Activated CD8-positive, alpha-beta memory T cell treated with anti-CD3 and anti-CD28 coated beads for 36 hours (primary cell): ENCODE measurements around the gene SYNGAP1. TPM values are rescaled to one million over a fixed set of nuclear protein-coding genes. Genes with fewer than 3 reads are reported as not detected.

Experiments
- CTCF ChIA-PET: fragments of 350-600 bp; sonication (Branson Sonifier 250); formaldehyde crosslinking; loops from one replicate; lab custom pipeline; 2021; ENCODE audit warnings: antibody characterized with exemption; lab: Charles Lee
- POLR2A ChIA-PET: fragments of 350-600 bp; sonication (Branson Sonifier 250); formaldehyde crosslinking; loops from one replicate; lab custom pipeline; 2021; ENCODE audit warnings: antibody characterized with exemption; lab: Charles Lee
- total RNA-seq, 2 experiments: library from RNA; stranded (reverse); gene quantifications; one replicate each; pipeline ENCODE4 v1.2.3, GENCODE V29; 2021

The SYNGAP1 gene
- total RNA-seq, 2 experiments from 2014 or later: 23.8 to 24.9 TPM

DNA sequence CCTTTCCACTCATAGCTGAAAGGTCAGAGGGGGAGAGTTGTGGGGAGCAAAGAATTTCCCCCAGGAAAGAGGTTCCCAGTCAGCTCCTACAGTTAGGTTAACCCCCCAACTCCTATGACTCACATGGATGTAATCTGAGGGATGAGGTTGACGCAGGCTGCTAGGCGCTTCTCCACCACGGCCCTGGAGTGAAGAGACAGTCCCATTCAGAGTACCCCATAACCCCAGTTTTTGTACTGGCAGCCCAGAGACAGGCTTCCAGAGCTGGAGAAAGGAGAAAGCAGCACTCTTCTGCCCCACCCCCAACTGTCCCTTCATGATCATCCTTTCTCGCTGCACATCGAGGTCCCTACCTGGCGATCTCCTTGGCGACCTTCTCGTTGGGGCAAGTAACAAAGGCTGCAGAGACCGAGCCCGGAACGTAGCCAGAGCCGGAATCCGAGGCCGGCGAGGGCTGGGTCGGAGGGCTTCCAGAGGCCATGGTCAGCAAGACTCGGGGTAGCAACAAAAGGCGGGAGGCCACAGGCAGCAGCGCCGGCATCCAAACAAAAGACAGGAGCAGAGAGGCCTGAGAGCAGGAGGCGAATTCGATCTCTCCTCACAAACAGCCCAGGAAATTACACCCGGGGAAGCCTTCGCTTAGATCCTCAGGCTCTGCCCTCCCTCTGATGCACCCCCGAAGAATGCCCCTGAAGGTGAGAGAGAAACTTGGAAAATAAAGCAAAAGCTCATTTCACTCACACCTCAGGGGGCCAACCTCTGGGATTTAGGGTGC is 2.5 kb upstream of the SYNGAP1 start:
- CTCF ChIA-PET: interaction anchor here (0.6 to 1.8 kb wide), 3 partner anchors 8 to 29 kb away, joined by 3 to 8 read pairs (median 3); partner anchors contain the start of gene KIFC1
- POLR2A ChIA-PET: no interaction called here

DNA sequence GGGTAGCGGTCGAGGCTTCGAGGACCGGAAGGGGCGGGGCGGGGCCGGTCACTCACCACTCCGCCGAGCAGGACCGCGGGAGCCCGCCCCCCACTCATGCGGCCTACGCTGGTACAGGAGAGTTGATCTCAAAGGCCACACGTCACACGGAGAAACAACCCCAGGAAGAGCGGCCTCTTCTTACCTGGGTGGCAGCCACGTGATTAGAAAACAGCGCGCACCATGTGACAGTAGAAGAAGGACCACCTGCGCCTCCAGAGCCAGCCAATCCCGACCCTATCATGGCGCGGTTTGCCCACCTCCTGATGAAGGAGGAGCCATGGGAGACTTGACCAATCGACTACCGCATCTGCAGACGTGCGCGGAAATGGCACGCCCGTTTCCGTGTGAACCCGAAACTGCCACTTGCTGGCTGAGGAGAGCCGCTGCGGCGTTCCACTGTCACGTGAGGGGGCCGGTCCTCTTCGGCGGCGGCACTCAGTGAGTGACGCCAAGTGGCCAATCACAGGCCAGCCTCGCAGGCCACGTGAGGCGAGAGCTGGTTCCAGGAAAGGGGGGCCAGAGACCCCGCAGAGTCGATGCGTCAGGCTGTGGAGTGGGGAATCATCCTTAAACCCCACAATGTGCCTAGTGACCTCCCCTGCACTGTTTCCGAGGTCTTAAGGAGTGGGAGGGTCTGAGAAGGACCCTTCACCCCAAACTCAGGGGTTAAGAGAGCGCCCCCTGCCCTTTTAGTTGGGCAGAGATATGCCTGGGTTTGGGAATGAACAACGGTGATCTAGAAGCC is 1.8 kb upstream of the SYNGAP1 start, which contains the start of gene CUTA:
Gene CUTA (minus strand): TSS at position 205 of the 787 bp plus-strand sequence. CDS start 107 bp downstream, at position 98.
- ChIA-PET CTCF (interaction anchor here (0.6 to 1.3 kb wide), 6 partner anchors 13 to 102 kb away, joined by 3 to 4 read pairs (median 3); partner anchors contain the start of genes KIFC1 and ZBTB22), POLR2A (interaction anchor here (1.0 to 1.5 kb wide), 2 partner anchors 11 to 146 kb away, joined by 3 to 6 read pairs; partner anchors contain the start of genes RPS18 and VPS52)

DNA sequence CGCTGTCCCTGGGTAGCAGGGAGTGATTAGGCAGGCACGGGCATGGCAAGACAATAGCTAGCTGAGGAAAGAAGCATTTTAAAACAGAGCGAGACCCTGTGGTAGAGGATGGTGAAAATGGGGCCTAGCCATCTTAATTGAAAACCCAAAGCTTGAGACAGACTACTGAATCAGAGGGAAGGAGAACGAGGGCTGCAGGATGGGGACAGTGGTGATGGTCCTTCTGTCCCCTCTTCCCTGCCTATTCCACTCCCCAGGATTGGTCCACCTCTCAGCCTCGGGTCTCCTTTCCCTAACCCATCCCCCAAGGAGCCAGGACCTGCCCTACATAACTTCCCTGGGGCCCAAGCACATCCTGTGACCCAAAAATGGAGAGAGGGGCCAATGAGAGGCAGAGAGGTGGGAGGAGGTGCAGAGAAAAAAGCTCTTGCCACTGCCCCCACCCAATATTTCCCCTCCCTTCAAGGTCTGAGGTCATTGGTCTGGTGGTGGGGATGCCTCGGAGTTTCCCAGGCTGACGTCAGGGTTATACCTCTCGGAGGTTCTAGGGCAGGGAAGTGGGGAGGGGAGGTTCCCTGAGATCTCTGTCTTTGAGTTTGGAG is 1.1 kb upstream of the SYNGAP1 start:
- ChIA-PET CTCF (interaction anchor here (0.6 to 1.3 kb wide), 5 partner anchors 12 to 102 kb away, joined by 3 to 4 read pairs (median 3); partner anchors contain the start of gene ZBTB22), POLR2A (interaction anchor here (1.0 to 1.5 kb wide), 2 partner anchors 10 to 147 kb away, joined by 3 to 6 read pairs; partner anchors contain the start of genes RPS18 and VPS52)

DNA sequence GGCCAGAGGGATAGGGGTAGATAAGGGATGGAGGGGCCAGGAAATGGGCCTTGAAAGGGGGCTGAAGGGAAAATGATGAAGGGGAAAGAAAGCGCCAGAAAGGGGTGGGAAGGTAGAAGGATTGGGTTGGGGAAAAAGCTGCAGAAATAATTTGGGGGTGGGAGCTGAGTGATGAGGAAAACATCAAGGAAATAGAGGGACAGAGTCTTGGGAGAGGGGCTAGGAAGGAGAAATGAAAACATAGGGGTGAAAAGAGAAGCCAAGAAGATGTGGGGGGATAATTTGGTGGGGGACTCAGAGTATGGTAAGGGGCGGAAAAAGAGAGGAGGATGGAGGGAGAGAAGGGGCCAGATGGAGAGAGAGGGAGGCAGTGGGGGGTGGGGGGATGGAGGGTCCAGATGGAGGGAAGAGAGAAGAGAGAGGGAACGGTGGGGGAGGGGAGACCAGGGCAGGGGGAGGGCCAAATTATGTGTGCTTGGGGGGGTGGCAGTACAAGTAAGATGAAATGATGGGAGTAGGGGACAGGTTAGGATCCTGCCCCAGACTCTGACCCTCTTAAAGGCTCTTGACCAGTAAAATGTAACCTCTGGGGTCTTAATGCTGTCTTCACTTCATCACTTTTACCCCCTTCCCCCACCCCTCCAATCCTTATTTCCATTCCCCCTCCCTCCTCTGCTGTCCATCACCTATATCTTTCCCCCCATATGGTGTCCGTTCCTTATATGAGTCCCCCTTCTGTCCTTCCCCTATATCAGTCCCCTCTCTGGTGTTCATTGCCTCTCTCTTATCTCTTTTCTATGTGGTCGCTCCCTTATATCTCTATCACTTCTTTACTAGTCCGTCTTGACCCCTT is 852 bp downstream of the SYNGAP1 start:
- POLR2A ChIA-PET: no interaction called here
- CTCF ChIA-PET: no interaction called here

DNA sequence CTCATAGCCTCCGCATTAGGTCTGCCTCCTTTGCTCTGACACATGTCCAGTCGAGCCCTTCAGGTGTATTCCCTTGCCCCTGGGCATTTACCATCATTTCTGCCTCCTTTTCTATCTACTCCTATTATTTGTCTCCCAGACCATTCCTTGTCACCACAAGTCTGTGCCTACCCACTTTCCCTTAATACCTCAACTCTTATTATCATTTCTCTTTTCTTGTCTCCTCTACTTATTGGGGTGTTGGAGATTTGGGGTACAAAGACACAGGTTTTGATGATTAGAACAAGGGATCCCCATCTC is 1.4 kb downstream of the SYNGAP1 start:
- ChIA-PET CTCF (no interaction called here), POLR2A (no interaction called here)

DNA sequence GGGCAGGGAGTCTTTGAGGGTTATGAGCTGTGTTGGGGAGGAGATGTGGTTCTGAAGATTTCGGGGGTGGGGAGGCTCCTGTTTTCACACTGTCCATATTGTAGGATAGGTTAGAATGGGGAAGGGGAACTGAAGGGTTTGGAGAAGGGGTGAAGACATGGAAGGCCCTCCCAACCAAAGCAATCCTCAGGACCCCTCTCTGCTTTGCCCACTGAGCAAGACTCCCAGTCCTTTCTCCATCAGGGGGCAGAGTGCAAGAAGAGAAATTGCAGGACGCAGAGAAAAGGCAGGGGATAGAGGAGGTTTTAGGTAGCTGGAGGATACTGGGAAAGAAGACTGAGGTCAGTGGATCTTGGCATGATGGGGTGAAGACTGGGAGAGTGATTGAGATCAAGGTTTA is 3.9 kb downstream of the SYNGAP1 start:
- ChIA-PET CTCF (interaction anchor here (0.6 to 1.7 kb wide), 3 partner anchors 32 to 1752 kb away, joined by 3 to 5 read pairs (median 4); partner anchors contain the start of gene KIFC1), POLR2A (no interaction called here)

DNA sequence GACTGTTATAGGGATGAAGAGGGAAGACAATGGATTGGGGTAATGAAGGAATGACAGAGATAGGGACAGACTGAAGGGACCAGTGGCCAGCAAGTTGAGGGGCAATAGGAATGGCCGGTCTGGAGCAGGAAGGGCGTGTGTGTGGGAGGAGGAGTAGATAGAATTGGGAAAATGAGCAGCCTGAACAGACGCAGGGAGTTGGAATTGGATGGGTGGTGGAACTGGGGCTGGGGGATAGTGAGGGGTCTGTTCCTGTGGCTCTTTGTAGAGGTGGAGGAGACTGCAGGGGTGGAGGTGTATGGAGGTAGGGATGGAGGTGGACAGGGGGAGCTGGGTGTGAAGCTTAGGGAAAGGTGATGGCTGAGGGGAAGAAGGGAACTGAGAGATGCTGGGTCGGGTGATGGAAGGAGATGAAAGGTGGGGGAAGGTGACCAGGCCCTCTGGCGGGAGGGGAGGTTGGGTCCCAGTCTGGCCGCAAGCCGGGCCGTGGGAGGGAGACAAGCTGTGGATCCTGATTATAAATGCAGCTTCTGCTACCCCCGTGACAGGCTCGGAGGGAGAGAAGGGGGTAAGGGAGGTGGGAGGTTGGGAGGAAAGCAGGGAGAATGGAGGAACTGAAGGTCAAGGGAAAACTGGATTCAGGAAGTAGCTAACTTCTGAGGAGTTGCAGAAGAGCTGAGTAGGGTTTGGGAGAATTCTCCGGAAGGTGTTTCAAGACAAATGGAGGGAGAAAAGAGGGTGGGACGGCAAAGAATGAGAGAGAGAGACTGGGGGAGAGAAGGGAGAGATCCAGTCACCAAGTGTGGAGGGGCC is 5.2 kb downstream of the SYNGAP1 start:
- POLR2A ChIA-PET: interaction anchor here (0.6 to 1.5 kb wide), 4 partner anchors 30 to 146 kb away, joined by 3 to 5 read pairs (median 4); partner anchors contain the start of genes WDR46, ZBTB22 and ZBTB9
- CTCF ChIA-PET: interaction anchor here (0.6 to 2.1 kb wide), 9 partner anchors 9 to 241 kb away, joined by 3 to 9 read pairs (median 4); partner anchors contain the start of genes KIFC1 and ZBTB9

DNA sequence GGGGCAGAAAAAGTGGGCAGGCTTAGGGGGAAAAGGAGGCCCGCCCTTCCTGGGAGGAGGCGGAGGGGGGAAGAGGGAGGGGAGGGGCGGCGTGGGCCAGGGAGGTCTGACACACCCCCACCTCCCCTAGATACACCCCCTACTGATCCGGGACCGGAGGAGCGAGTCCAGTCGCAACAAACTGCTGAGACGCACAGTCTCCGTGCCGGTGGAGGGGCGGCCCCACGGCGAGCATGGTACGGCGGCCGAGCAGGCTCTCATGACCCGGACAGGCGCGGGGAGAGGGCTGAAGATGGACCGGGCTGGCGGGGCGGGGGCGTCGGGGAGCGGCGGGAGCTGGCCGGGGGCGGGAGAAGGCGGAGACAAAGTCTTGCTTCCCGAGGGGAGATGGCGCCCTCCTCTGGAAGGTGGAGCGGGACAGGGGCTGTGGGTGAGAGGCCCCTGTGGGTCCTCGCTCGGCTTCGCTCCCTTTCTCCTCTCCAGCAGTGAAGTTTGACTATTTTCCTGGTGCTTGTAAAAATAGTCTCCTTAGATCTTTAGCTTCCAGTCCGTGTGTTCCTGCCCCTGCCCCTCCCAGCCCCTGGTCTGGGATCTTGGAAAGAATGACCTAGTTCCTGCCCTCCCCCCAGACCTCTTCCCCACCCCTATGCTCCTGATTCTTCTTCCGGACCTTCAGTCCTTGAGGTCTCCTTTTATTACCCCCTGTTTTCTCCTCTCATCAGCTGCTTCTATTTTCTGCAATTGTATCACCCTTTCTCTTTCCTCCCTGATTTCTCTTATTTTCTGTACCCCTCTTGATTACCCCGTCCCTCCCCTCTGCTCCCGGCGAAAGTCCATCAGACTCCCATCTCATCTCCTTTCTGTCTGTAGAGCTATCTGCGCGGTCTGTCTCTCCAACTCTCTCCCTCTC is 6.1 kb downstream of the SYNGAP1 start:
- CTCF ChIA-PET: interaction anchor here (0.6 to 2.1 kb wide), 8 partner anchors 10 to 240 kb away, joined by 3 to 9 read pairs (median 4); partner anchors contain the start of gene ZBTB9

DNA sequence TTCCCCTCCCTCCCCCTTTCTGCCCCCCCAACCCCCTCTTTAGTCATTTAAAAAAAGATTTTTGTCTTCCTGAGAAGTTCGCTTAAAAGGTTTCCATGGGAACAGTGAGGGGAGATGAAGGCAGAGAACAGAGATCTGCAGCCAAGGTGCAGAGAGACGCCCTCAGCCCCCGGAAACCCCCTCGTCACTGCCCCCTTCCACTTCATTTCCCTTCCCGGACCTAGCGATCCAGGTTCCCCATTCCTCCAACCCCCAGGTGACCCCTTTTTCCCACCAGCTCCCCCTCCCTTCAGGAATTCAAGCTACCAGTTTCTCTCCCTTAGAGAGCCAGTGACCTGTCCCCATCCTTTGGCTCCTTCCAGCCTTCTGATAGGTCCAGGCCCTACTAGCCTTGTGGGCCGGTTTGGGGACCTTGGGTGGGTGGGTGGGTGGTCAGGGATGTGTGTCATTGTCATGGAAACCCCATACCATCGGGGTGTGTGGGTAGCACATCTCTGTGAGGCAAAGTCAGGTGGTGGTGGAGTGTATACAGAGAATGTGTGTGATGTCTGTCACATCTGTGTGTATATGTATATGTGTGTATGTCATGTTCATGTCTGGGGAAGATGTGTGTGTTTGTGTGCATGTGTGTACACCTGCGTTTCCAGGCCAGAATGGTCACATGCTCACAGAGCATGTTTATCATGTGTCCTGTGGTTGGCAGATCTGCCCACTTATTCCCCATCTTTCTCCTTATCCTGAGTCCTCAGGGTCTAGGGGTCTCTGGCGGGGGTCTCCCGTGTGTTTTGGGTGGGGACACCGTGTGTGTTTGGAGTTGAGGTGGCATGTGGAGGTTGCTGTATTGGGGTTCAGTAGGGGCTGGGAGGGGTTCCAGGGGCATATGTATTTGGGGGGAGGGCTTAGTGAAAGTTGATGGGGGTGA is 7.0 kb downstream of the SYNGAP1 start:
- ChIA-PET CTCF (interaction anchor here (1.5 to 2.1 kb wide), 4 partner anchors 11 to 127 kb away, joined by 3 to 9 read pairs (median 7); partner anchors contain the start of gene ZBTB9), POLR2A (interaction anchor here (0.6 to 1.5 kb wide), 7 partner anchors 28 to 172 kb away, joined by 4 to 6 read pairs (median 5); partner anchors contain the start of genes KIFC1, TAPBP, ZBTB22 and ZBTB9)

More for the DNA sequence above, 6.1 kb downstream of the SYNGAP1 start:
- POLR2A ChIA-PET: interaction anchor here (0.6 to 1.5 kb wide), 8 partner anchors 29 to 171 kb away, joined by 3 to 6 read pairs (median 4); partner anchors contain the start of genes KIFC1, TAPBP, WDR46 and ZBTB22

DNA sequence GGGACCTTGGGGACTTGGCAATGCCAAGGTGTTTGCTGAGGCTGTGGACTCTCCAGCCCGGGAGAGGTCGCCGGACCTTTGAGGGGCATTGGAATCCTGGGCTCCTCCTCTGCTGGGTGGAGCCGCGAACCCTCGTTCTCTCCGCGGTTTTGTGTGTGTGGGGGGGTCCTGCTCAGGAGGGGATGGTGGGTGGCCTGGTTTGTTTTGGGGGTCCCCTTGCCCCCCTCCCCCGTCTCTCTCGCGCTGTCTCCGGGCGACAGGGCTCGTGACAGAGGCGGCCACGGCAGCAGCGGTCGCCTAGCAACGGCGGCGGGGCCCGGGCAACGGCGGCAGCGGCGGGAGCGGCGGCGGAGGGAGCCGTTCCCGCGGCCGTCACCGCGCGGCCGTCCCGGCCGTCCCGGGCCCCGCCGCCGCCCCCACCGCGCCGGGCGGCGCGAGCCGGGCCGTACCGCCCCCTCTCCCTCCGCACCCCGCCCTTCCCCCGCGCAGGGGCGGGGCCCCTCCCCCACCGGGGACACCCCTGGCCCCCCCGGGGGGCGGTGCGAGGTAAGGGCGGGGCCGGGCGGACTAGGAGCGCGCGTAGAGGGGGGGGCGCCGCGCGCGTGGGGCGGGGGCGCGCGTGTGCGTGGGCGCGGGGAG is 7.8 kb downstream of the SYNGAP1 start:
- CTCF ChIA-PET: no interaction called here
- POLR2A ChIA-PET: no interaction called here

DNA sequence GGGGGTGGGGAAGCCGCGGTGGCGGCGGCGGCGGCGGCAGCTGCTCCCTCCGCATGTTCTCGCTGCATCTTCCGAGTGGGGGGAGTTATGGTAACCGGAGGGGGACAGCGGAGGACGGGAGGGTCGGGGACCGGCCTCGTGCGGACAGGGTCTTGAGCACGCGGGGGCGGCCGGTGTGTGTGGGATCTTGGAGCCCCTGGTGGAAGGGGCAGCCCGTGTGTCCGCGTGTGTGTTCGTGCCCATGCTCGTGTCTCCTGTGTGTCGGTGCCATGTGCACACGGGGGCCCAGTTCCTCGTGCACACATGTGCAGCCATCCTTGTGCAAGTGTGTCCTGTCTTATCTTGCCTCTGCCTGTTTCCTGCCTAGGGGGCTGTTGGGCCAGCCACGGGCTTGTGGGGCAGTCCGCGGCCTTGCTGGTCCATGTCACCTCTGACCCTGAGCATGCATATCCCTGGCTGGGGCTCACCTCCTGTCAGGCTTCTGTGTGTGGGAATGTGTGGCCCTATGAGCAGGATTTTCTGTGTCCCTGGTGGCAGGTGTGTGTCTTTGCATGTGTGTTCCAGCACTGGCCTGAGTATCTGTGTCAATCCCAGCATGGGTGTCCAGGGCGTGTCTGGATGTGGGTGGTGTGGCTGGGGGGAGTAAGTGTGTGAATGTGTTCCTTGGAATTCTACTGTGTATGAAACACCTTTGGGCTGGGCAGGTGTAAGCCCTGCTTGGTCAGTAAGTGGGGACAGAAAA is 8.5 kb downstream of the SYNGAP1 start:
- ChIA-PET CTCF (interaction anchor here (1.8 kb wide), 1 partner anchor 38 kb away, joined by 6 read pairs; no protein-coding TSS in a partner anchor), POLR2A (interaction anchor here (1.0 kb wide), 1 partner anchor 10 kb away, joined by 6 read pairs; no protein-coding TSS in a partner anchor)

DNA sequence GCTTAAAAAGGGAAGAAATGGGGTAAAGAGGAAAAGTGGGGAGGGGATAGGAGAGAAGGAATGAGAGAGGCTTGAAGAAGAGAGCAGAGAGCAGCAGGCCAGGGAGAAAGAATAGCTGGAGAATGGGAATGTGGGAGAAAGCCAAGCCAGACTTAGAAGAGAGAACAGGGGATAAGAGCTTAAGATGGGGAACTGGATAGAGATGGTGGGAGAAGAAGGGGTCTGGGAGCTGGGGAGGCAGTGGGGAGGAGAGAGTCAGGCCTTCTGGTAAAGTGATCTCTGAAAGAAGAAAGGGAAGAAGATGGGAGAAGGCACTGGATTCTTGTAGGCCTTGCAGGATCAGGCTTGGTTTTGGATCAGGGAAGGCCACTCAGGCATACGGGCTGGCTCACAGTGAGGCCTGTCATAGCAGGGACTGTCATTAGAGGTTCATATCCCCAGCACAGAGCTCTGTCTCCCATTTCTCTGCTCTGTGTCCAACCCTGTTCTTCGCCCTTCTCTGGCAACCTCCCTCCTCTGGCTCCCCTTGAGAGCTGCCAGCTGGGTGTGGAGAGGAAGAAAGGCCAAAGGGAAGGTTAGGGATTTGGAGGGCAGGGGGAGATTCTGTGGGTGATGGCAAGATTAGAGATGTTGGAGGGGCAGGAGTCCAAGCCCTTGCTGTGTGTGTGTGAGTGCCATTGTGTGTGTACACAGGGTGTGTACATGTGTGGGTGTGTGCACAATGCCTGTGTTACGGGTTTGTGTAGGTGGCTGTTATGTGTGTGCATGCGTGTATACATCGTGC is 9.3 kb downstream of the SYNGAP1 start:
- ChIA-PET CTCF (interaction anchor here (0.6 to 1.8 kb wide), 3 partner anchors 39 to 152 kb away, joined by 3 to 6 read pairs (median 3); partner anchors contain the start of gene B3GALT4), POLR2A (interaction anchor here (1.0 kb wide), 1 partner anchor 10 kb away, joined by 6 read pairs; no protein-coding TSS in a partner anchor)

DNA sequence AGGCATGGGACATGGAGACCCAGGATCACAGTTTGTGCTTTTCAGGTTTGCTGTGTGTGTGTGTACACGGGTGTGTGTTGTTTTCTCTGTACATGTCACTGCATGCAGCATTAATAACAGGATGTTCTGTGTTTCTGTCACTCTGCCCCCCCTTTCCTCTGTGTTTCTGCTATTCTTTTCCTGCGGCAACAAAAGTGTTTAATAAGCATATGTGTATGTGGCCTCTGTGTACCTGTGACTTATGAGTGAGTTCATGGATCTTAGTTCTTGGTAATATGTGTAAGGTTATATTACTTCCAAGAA is 9.8 kb downstream of the SYNGAP1 start:
- ChIA-PET POLR2A (no interaction called here), CTCF (interaction anchor here (1.6 to 1.8 kb wide), 2 partner anchors 39 to 153 kb away, joined by 3 to 6 read pairs; partner anchors contain the start of gene B3GALT4)
